Activated CD8-positive, alpha-beta memory T cell treated with anti-CD3 and anti-CD28 coated beads, Interleukin-2, amount 50 U/mL, for 24 hours (primary cell): ENCODE measurements around the gene MX1.
"Not testable (repeated sequence)": the region's sequence is repeated elsewhere in the genome, so short reads cannot be mapped to it uniquely, and the experiment has no call there.

ENCODE experiments used
- DNase-seq: peaks from one replicate; pipeline ENCODE4 v3.0.0-alpha.2; 2020; ENCODE audit errors: extremely low read depth

The MX1 gene

DNA sequence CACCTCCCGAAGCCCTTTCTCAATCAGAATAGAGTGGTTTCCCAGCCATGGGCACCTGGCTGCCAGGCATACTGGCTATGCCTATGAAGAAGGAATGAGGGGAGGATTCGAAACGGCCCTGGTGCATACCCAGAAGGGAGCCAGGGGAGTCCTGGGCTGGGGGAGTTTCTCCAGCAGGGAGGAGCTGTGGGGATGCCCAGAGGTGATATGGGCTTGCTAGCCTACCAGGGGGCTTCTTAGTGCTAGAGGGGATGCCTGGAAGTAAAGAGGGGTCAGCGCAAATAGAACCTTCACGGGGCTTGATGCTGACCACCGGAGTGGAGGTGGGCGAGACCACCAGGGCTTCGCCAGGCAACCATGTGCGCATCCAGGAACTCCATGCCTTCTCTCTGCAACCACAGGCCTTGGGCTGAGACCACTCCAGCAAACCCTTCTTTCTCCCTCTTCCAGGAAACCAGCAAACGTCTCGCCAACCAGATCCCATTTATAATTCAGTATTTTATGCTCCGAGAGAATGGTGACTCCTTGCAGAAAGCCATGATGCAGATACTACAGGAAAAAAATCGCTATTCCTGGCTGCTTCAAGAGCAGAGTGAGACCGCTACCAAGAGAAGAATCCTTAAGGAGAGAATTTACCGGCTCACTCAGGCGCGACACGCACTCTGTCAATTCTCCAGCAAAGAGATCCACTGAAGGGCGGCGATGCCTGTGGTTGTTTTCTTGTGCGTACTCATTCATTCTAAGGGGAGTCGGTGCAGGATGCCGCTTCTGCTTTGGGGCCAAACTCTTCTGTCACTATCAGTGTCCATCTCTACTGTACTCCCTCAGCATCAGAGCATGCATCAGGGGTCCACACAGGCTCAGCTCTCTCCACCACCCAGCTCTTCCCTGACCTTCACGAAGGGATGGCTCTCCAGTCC, 18.2 kb upstream of the MX1 start:
- DNase-seq, result no peak

- no peak for DNase-seq
Measured at GRCh38 chr21:41410361-41410760, 15.7 kb upstream of the MX1 start.

DNA sequence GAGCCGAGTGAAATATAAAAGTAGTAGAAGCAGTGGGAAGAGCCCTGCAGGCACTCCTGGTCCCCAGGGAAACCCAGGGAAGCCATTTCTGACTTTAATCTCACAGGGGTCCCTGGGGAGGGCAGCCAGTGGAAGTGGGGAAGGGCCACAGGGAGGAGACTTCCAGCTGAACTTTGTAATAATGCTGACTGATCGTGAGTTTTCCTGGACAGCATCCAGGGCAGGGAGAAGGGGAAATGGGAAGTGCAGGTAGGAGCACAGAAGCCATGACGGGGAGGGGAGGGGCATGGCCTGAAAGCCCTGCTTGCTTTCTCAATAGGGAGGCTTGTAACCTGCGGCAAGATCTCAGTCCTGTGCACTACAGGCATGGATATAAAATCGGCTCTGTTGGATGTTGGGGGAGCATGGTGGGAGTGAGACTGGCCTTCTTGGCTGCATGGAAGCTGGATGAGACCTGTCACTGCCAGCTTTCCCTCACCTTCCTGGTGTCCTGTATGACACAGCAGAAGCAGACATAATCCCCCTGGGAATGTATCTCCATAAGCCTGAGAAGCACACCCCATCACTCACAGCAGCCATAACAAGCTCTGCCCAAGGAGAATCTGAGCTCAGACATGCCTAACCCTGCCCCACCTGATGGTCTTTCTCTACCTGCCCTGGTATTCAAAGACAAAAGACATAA, 15.1 kb upstream of the MX1 start:
- DNase-seq, result no peak

DNA sequence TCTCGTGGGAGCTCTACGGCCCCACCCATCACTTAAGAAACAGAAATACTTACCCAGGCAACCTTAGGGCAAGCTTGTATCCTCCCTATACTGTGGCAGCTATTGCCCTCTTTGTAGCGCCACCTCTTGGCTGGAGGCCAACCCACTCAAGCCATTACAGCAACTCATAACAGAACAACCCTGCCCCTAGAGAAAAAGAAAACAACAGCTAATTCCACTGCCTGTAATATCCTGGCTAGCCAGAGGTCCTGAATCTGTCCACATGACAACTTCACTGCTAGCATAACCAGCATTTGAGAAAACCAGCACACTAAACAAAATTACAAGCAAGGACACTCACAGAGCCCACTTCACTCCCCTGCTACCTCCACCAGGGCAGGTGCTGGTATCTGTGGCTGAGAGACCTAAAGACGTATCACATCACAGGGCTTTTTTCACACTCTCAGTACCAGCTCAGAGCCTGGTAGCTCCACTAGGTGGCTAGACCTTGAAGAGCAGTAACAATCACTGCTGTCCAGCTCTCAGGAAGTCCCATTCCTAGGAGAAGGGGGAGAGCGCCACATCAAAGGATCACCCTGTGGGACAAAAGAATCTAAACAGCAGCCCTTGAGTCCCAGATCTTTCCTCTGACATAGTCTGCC, 14.5 kb upstream of the MX1 start:
- DNase-seq, result no peak

DNA sequence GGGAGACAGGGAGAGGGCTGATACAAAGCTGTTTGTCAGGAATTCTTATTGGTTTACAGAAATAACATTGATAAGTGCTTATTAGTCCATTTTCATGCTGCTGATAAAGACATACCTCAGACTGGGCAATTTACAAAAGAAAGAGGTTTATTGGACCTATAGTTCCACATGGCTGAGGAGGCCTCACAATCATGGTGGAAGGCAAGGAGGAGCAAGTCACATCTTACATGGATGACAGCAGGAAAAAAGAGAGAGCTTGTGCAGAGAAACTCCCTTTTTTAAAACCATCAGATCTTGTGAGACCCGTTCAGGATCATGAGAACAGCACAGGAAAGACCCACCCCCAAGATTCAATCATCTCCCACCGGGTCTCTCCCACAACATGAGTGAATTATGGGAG, 8.5 kb upstream of the MX1 start:
- not testable (repeated sequence) for DNase-seq

GRCh38 chr21:41418393-41418792, 7.6 kb upstream of the MX1 start:
- no peak for DNase-seq

- no peak for DNase-seq
Measured at GRCh38 chr21:41418956-41419680, 6.9 kb upstream of the MX1 start.

GRCh38 chr21:41419921-41420862, 5.8 kb upstream of the MX1 start:
- no peak for DNase-seq

GRCh38 chr21:41420998-41421397, 5.0 kb upstream of the MX1 start:
- DNase-seq, result not testable (repeated sequence)

GRCh38 chr21:41422546-41423304, 3.3 kb upstream of the MX1 start:
- no peak for DNase-seq

DNA sequence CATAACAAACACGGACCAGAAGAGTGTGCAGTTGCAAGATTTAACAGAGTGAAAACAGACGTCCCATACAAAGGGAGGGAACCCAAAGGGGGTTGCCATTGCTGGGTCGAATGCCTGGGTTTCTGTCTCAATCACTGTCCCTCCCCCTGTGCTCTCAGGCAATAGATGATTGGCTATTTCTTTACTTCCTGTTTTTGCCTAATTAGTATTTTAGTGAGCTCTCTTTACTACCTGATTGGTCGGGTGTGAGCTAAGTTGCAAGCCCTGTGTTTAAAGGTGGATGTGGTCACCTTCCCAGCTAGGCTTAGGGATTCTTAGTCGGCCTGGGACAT, 2.8 kb upstream of the MX1 start:
- not testable (repeated sequence) for DNase-seq

DNA sequence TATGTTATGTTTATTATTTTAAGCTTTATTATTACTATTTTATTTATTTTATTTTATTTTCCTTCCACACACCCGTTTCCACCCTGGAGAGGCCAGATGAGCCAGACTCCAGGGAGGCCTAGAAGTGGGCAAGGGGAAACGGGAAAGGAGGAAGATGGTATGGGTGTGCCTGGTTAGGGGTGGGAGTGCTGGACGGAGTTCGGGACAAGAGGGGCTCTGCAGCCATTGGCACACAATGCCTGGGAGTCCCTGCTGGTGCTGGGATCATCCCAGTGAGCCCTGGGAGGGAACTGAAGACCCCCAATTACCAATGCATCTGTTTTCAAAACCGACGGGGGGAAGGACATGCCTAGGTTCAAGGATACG, 468 bp upstream of the MX1 start:
- no peak for DNase-seq

DNA sequence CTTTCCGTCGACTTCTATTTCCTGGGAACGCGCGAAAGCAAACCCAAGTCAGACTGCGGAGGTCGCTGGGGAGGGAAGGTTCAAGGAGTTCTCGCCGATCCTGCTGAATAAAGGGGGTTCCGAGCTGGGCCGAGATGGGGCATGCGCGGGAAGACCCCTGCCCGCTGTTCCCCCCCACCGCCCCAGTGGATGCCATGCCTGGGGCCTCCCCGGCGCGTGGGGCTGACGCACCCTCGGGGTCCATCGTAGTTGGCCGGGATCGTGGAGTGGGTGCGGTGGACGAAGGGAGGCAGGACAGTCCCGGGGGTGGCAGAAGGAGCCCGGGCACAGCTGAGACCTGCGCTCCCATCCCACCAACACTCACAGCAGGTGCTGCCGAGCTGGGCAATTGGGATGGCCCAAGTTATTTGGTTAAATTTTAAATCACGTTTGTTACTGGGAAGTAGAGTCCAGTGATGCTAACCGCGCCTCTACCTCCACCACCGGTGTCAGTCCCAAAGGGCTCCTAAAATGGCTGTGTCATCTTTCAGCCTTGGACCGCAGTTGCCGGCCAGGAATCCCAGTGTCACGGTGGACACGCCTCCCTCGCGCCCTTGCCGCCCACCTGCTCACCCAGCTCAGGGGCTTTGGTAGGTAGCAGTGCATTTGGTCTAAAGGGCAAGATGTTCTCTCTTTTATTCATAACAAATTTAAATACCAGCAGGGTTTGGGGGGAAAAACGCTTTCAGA, 801 bp downstream of the MX1 start:
- no peak for DNase-seq

DNA sequence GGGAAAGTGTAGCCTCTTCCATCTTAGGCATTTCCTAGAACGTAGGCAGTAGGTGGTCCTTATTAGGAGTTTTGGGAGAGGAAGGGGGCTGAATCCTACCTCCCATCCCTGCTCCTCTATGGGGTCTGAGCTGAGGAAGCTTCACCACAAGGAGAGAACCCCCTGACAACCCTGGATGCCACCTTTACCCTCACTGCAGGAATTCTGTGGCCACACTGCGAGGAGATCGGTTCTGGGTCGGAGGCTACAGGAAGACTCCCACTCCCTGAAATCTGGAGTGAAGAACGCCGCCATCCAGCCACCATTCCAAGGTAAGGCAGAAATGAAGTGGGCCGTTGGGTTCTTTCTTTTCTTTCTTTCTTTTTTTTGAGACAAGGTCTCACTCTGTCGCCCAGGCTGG, 1.5 kb downstream of the MX1 start:
- no peak for DNase-seq

- no peak for DNase-seq
Measured at GRCh38 chr21:41428311-41428710, 2.3 kb downstream of the MX1 start.

GRCh38 chr21:41428847-41429246, 2.8 kb downstream of the MX1 start:
- no peak for DNase-seq

DNA sequence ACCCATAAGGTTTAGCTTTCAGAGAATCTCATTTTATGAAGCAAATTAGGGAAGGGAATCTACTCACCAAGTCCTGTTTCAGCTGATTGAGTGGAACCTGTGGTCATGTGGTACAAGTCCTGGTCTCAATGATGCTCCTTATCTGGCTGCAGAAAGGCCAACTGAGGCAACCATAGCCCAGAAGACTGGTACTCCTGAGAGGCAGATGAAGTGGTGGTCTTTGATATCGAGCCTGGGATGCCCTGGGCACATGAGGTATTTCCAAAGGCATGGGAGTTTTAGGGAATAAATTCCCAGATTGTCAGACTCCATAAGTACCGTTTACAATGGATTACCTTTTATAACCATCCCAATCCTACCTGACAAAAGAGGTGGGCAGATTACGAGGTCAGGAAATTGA, 3.3 kb downstream of the MX1 start:
- no peak for DNase-seq

GRCh38 chr21:41429925-41430491, 4.0 kb downstream of the MX1 start:
- no peak for DNase-seq

DNA sequence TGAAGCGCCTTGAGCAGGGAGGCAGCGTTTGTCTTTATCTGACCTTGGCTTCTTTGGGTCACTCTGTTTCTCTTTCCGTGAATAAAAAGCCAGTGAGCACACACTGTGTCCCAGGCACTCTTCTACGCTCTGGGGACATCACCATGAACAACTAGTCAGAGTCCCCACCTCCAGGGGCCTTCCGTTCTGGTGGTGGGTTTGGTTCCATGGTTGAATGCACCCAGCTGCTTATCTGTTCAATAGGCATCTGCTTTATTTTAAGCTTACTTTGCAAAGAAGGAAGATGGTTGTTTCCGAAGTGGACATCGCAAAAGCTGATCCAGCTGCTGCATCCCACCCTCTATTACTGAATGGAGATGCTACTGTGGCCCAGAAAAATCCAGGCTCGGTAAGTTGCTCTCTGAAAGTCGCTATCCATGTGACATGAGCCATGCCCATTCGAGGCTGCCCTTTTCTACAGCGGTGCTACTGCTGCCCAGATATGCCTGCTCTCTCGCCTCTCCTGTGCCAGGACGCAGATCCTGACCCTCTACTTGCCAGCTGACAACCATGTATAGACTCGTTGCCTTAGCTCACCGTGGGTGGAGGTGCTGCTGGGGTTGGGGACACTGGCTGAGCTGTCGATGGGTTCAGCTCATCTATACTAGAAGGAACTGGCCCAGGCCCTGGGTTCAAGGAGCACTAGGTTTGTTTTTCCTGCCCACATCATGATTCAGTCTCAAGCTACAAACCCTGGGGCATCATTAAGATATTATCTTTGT, 5.9 kb downstream of the MX1 start:
- no peak for DNase-seq
